Heart left ventricle (tissue), 16 donors: Measurements from ENCODE around the gene NEK4. TPM values are rescaled to one million over a fixed set of nuclear protein-coding genes. Genes with fewer than 3 reads are reported as not detected.

Source experiments
- ATAC-seq, 4 donors: fragments of 200-7000 bp; cut with Tn5 transposase; one replicate each; pipeline ENCODE4 v1.9.1; 2020 to 2022; ENCODE audit warnings: moderate library complexity in 4 of 4, mild to moderate bottlenecking in 3 of 4, moderate number of reproducible peaks in 1 of 4
- DNase-seq, 5 donors: peaks; one replicate each; pipeline ENCODE4 v3.0.0-alpha.2; 2020
- H3K27ac ChIP-seq, 12 donors: fragments of 200-600 bp; sonication (generic) in 4 of 12; one replicate each; pipeline versions ENCODE4 v1.5.0 to v1.8.0; 2016 to 2022; ENCODE audit warnings: mild to moderate bottlenecking in 2 of 12
- H3K27me3 ChIP-seq, 9 donors: fragments of 200-600 bp; sonication (generic) in 2 of 9; one replicate each; pipeline versions ENCODE4 v1.5.1 to v1.8.0; 2016 to 2022; ENCODE audit warnings: mild to moderate bottlenecking in 3 of 9
- H3K36me3 ChIP-seq, 9 donors: fragments of 200-600 bp; sonication (generic) in 2 of 9; one replicate each; pipeline versions ENCODE4 v1.5.0 to v1.8.0; 2018 to 2022; ENCODE audit warnings: mild to moderate bottlenecking in 2 of 9
- H3K4me1 ChIP-seq, 12 donors: fragments of 200-600 bp; sonication (generic) in 4 of 12; one replicate each; pipeline versions ENCODE4 v1.5.0 to v1.8.0; 2016 to 2022; ENCODE audit warnings: mild to moderate bottlenecking in 3 of 12
- H3K4me3 ChIP-seq, 12 donors: fragments of 200-600 bp; sonication (generic) in 4 of 12; one replicate each; pipeline versions ENCODE4 v1.5.0 to v1.8.0; 2017 to 2022; ENCODE audit warnings: mild to moderate bottlenecking in 9 of 12, moderate library complexity in 4 of 12
- H3K9me3 ChIP-seq, 12 donors: fragments of 200-600 bp; sonication (generic) in 4 of 12; one replicate each; pipeline versions ENCODE4 v1.5.0 to v1.8.0; 2016 to 2022; ENCODE audit warnings: mild to moderate bottlenecking in 1 of 12
- POLR2A ChIP-seq, 2 donors: fragments of 450-650 bp; IDR thresholded peaks; one replicate each; pipeline ENCODE4 v1.6.1; 2017; ENCODE audit warnings: antibody characterized with exemption in 2 of 2, mild to moderate bottlenecking in 2 of 2, moderate library complexity in 2 of 2
- WGBS, 4 donors: extraction: QIAGEN DNeasy Blood & Tissue Kit in 2 of 4; methylation state at CpG; one replicate each; pipeline versions ENCODE4 v1.1.5 to v1.1.7; 2013 to 2018; 5-methylcytosine and 5-hydroxymethylcytosine counted together
- intact Hi-C, 10 donors: fragments of 100-400 bp; cut with DNase I; formaldehyde crosslinking; loops; one replicate each; pipeline versions ENCODE4 v1.11.1 to v1.14.2; 2022
- polyA plus RNA-seq, 2 donors: library from polyadenylated mRNA; stranded (reverse); fragments of 200-250 nt; gene quantifications; one replicate each; pipeline ENCODE4 v1.2.3, GENCODE V29; 2013
- total RNA-seq, 9 donors: library from RNA; depleted of rRNA in 2 of 9; stranded (reverse); fragments of >200 nt in 2 of 9; fragmentation: NEBNext Ultra II Directional in 3 of 9; extraction: Animal tissue kit (Norgen Biotek cat#: 25700) in 3 of 9; gene quantifications; one replicate each; pipeline versions ENCODE4 v1.1.0 to v1.2.4, GENCODE V29; 2016 to 2023
- TF ChIP-seq, protein P1 (sequence below), 12 donors: fragments of 200-600 bp; sonication (generic) in 4 of 12; IDR thresholded peaks; one replicate each; pipeline versions ENCODE4 v1.5.0 to v1.8.0; 2018 to 2022; ENCODE audit warnings: antibody characterized with exemption in 12 of 12, mild to moderate bottlenecking in 5 of 12
- donor health status: ischemic (EF 13 %, LVEDD 7.1; RV severe dilation, severe dysfunction).
- donor health status: healthy with polysubstance abuse.
- donor health status: DM: no; HTN: yes; CAD: no.
- donor health status: DM: no; HTN: no; CAD: no.
- donor health status: ischemic (EF 25% LVEDD 6.9; RV normal size, moderate dysfunction).
- donor health status: ischemic (EF 25% LVEDD 5.7; RV mildly dilated, moderate dysfunction).
- donor health status: healthy.
- donor health status: DM: yes; HTN: yes; CAD: no.
- donor health status: ischemic (EF 35%, LVEDD 5.7; RV mildly dilated, moderate dysfunction).
- donor health status: nonischemic (EF 11% LVEDD 7.7; RV severe dilation, severe dysfunction).
- donor health status: DM: yes; HTN: yes; CAD: no.
- donor health status: PGD.
- donor health status: ischemic (EF 29% LVEDD 5.4; RV normal size, mild dysfunction).
- donor health status: nonischemic (EF 23%, LVEDD 6.1; RV moderate dilation, normal function).

The NEK4 gene
- total and polyA plus RNA-seq, 11 donors = 2.7 to 21.5 (median 14.6) TPM

DNA sequence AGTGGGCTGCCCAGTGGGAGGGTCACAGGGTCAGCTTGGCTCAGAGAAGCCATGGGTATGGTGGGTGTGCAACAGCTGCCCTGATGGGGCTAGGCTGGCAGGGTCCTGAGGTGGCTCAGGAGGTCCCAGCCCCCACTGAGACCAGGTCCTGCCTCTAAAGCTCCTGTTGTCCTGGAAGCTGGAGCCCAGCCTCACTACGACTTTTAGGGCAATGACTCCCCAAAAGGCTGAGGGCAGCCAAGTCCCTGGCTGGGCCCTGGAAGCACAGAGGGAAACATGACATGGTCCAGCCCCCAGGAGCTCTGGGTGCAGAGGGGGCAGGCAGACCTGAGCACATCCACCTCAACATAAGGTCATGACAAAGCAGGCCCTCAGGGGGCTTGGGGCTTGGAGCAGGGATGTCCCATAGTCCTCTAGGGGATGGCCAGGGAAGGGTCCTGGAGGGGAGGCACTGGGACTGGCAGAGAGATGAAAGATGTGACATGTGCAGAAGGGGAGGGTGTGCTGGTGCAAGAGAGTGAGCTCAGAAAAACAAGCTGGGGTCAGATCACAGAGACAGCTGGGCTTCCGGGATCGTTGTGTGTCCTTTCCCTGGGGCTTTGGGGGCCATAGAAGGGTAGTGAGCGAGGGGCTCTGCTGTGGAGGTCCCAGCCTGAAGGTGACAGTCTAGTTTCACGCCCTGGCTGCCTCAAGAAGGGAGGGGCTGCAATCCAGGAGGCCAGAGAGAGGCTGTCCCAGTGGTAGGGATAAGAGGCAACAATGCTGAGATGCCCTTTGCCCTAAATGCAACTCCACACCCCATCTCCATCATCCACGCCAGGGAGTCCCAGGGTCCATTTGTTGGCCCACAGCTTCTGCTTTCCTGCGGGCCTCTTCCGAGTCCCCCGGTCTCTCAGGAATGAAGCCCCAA is 23.2 kb upstream of the NEK4 start:
- 74 to 83% (median 76%) methylated on average over 8 to 9 of the region's 9 CpGs for WGBS, 4 donors
- H3K4me3 ChIP-seq = no peak overlapping the region
- H3K9me3 ChIP-seq = no peaks in the 10 kb centered on the region
- TF ChIP-seq POLR2A (IDR thresholded peaks at IDR 0.05) = no peak
- TF ChIP-seq, protein P1, sequence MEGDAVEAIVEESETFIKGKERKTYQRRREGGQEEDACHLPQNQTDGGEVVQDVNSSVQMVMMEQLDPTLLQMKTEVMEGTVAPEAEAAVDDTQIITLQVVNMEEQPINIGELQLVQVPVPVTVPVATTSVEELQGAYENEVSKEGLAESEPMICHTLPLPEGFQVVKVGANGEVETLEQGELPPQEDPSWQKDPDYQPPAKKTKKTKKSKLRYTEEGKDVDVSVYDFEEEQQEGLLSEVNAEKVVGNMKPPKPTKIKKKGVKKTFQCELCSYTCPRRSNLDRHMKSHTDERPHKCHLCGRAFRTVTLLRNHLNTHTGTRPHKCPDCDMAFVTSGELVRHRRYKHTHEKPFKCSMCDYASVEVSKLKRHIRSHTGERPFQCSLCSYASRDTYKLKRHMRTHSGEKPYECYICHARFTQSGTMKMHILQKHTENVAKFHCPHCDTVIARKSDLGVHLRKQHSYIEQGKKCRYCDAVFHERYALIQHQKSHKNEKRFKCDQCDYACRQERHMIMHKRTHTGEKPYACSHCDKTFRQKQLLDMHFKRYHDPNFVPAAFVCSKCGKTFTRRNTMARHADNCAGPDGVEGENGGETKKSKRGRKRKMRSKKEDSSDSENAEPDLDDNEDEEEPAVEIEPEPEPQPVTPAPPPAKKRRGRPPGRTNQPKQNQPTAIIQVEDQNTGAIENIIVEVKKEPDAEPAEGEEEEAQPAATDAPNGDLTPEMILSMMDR (IDR thresholded peaks at IDR 0.05) = no peak
- no peaks in the 10 kb centered on the region for H3K27me3 ChIP-seq
- DNase-seq (no peak), ATAC-seq (no peak)
- H3K4me1 ChIP-seq = no peaks in the 10 kb centered on the region
- no peaks in the 10 kb centered on the region for H3K36me3 ChIP-seq
- H3K27ac ChIP-seq = no peak overlapping the region
- intact Hi-C loops = no loop called here

DNA sequence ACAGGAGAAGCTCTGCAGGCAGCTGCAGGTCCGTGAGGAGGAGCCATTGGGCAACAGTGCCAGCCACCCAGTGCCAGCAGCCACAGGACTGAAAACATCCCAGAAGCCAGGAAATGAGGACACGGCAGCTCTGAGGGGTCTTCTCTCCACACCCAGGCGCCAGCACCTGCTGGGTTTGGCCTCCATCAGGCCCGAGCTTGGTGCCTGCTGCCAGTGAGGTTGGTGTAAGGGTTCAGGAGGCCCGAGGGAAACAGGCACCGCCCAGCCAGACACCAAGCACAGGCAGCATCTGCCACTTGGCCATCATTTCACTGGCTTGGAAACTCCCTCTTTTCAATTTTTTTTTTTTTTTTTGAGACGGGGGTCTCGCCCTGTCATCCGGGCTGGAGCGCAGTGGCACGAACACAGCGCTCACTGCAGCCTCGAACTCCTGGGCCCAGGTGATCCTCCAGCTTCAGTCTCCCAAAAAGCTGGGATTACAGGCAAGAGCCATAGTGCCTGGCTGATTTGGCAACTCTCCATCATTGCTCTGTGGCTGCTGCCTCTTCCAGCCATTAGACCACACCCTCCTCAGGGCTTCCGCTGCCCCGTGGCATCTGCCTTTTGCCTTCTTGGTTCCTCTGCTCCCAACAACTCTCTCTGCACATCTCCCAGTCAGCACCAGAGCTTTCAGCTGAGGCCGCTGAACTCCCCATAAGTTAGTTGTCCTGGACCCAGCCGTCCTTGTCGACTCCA is 22.4 kb upstream of the NEK4 start:
- Histone ChIP-seq H3K4me3 (no peak overlapping the region), H3K27ac (no peak overlapping the region), H3K4me1 (no peaks in the 10 kb centered on the region), H3K36me3 (no peaks in the 10 kb centered on the region), H3K9me3 (no peaks in the 10 kb centered on the region), H3K27me3 (no peaks in the 10 kb centered on the region)
- DNase-seq (no peak), ATAC-seq (no peak)
- 78 to 85% (median 84%) methylated on average over 17 to 18 of the region's 18 CpGs for WGBS, 4 donors
- TF ChIP-seq POLR2A (IDR thresholded peaks at IDR 0.05) = no peak
- intact Hi-C loops = no loop called here

DNA sequence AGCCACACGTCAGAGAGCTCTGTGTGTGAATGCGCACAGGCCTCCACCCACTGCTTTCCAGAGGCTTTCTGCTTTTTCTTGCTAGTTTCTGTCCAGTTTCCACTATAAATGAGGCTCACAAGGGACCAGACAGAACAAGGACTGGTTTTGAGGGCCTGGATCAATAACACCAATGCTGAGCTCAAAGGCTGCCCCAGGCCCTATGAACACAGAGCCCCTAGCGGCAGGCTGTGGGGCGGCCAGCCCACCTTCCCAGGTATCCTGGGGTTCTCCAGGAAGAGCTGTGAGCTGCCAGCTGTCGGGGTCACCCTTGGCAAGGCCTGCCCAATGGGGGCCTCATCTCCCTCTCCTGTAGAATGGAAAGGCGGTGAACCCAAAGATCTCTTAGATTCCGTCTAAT is 21.7 kb upstream of the NEK4 start:
- no peak overlapping the region for H3K4me3 ChIP-seq
- ATAC-seq (no peak), DNase-seq (peak in 1 of 5 donors; percentile 33)
- TF ChIP-seq, protein P1 (IDR thresholded peaks at IDR 0.05) = no peak
- TF ChIP-seq POLR2A (IDR thresholded peaks at IDR 0.05) = no peak
- H3K27ac ChIP-seq = no peak overlapping the region
- H3K27me3 ChIP-seq = no peaks in the 10 kb centered on the region
- WGBS, 4 donors = 85 to 96% (median 91%) methylated on average over 6 to 7 of the region's 7 CpGs
- H3K4me1 ChIP-seq = no peaks in the 10 kb centered on the region
- intact Hi-C loops = no loop called here
- no peaks in the 10 kb centered on the region for H3K36me3 ChIP-seq
- H3K9me3 ChIP-seq = no peaks in the 10 kb centered on the region

DNA sequence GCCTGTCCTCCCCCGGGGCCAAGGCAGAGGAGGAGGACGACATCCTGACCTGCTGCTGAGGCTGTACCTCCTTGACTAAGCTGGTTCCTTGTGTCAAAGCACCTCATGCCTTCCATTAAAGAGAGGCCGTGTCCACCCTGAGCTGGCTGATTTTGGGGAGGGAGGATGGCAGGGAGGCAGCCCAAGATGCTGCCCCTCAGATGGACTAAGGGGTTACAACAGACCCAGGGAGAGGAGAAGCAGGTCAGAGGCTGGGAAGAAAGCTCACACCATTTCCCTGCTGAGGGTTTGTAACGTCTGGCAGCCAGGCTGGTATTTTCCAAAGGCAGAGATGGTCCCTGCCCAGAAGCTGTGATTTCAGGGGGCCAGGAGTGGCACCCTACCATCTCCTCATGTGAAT is 21.2 kb upstream of the NEK4 start:
- no peaks in the 10 kb centered on the region for H3K9me3 ChIP-seq
- 76 to 92% (median 81%) methylated on average over 2 to 4 of the region's 4 CpGs; no CpG with 5 or more reads in 1 of the 4 donors for WGBS, 4 donors
- H3K4me1 ChIP-seq = no peaks in the 10 kb centered on the region
- no peak for ATAC-seq
- H3K4me3 ChIP-seq = no peak overlapping the region
- TF ChIP-seq, protein P1 (IDR thresholded peaks at IDR 0.05) = no peak
- no peak for TF ChIP-seq POLR2A (IDR thresholded peaks at IDR 0.05)
- no peaks in the 10 kb centered on the region for H3K36me3 ChIP-seq
- peak in 1 of 5 donors; percentile 27 for DNase-seq
- H3K27ac ChIP-seq = no peak overlapping the region
- intact Hi-C loops = no loop called here
- H3K27me3 ChIP-seq = no peaks in the 10 kb centered on the region
